Stomach (tissue), 9 donors: ENCODE data around the gene CSNK1G1. TPM values are rescaled to one million over a fixed set of nuclear protein-coding genes. Genes with fewer than 3 reads are reported as not detected.

ENCODE experiments used
- DNase-seq, 2 donors: peaks; one replicate each; pipeline versions ENCODE4 v3.0.0 to v3.0.0-alpha.2; 2013 to 2019
- H3K27ac ChIP-seq, 5 donors: fragments of 200-600 bp in 4 of 5; sonication (generic) in 4 of 5; one replicate each; pipeline ENCODE4 v1.5.1; 2013 to 2019; ENCODE audit warnings: mild to moderate bottlenecking in 1 of 5, moderate library complexity in 1 of 5
- H3K27me3 ChIP-seq, 3 donors: fragments of 200-600 bp; sonication (generic); one replicate each; pipeline ENCODE4 v1.5.1; 2017 to 2019; ENCODE audit warnings: mixed run types in 1 of 3
- H3K36me3 ChIP-seq, 4 donors: fragments of 200-600 bp; sonication (generic); 1 replicate in 3 of 4; 2 replicates in 1 of 4; pipeline ENCODE4 v1.5.1; 2016 to 2019
- H3K4me1 ChIP-seq, 4 donors: fragments of 200-600 bp; sonication (generic); one replicate each; pipeline ENCODE4 v1.5.1; 2016 to 2019
- H3K4me3 ChIP-seq, 4 donors: fragments of 200-600 bp; sonication (generic) in 3 of 4; one replicate each; pipeline ENCODE4 v1.5.1; 2016 to 2019; ENCODE audit warnings: mild to moderate bottlenecking in 1 of 4
- H3K9me3 ChIP-seq, 4 donors: fragments of 200-600 bp; sonication (generic); one replicate each; pipeline ENCODE4 v1.5.1; 2016 to 2019
- CTCF ChIP-seq, 7 experiments: fragments of 450-650 bp in 4 of 7; fragments of 200-600 bp in 3 of 7; sonication (generic) in 3 of 7; IDR thresholded peaks; one replicate each; pipeline ENCODE4 v1.5.1; 2016 to 2019; ENCODE audit warnings: antibody characterized with exemption in 7 of 7, control low read depth in 2 of 7, mild to moderate bottlenecking in 1 of 7
- EP300 ChIP-seq: sonication (generic); formaldehyde crosslinking; IDR thresholded peaks from one replicate; pipeline ENCODE4 v1.6.1; 2017; ENCODE audit warnings: antibody characterized with exemption
- POLR2A ChIP-seq, 4 donors: fragments of 450-650 bp; IDR thresholded peaks; one replicate each; pipeline ENCODE4 v1.6.1; 2016; ENCODE audit warnings: antibody characterized with exemption in 4 of 4, control low read depth in 2 of 4, mild to moderate bottlenecking in 1 of 4, moderate library complexity in 1 of 4
- POLR2AphosphoS5 ChIP-seq, 3 donors: sonication (generic); formaldehyde crosslinking; IDR thresholded peaks; one replicate each; pipeline ENCODE4 v1.6.1; 2016; ENCODE audit warnings: antibody characterized with exemption in 3 of 3
- WGBS, 5 donors: extraction: QIAGEN DNeasy Blood & Tissue Kit in 3 of 5; methylation state at CpG; one replicate each; pipeline versions ENCODE4 v1.1.5 to v1.1.7; 2013 to 2018; 5-methylcytosine and 5-hydroxymethylcytosine counted together
- intact Hi-C: fragments of 100-400 bp; cut with DNase I; formaldehyde crosslinking; loops from one replicate; pipeline ENCODE4 v1.15.1; 2023; ENCODE audit warnings: low total_unique reads
- polyA plus RNA-seq, 3 donors: library from polyadenylated mRNA; stranded (reverse); fragments of 200-250 nt; gene quantifications; one replicate each; pipeline ENCODE4 v1.2.3, GENCODE V29; 2013
- total RNA-seq, 5 donors: library from RNA; depleted of rRNA; stranded (reverse); fragments of >200 nt; gene quantifications; one replicate each; pipeline versions ENCODE4 v1.1.0 to v1.2.3, GENCODE V29; 2014 to 2016
- donor health status: healthy with polysubstance abuse.
- donor health status: Bipolar disorder and iron deficiency.
- donor health status: healthy.

CSNK1G1 gene
- total and polyA plus RNA-seq, 8 donors, result 2.4 to 63.1 (median 5.4) TPM

DNA sequence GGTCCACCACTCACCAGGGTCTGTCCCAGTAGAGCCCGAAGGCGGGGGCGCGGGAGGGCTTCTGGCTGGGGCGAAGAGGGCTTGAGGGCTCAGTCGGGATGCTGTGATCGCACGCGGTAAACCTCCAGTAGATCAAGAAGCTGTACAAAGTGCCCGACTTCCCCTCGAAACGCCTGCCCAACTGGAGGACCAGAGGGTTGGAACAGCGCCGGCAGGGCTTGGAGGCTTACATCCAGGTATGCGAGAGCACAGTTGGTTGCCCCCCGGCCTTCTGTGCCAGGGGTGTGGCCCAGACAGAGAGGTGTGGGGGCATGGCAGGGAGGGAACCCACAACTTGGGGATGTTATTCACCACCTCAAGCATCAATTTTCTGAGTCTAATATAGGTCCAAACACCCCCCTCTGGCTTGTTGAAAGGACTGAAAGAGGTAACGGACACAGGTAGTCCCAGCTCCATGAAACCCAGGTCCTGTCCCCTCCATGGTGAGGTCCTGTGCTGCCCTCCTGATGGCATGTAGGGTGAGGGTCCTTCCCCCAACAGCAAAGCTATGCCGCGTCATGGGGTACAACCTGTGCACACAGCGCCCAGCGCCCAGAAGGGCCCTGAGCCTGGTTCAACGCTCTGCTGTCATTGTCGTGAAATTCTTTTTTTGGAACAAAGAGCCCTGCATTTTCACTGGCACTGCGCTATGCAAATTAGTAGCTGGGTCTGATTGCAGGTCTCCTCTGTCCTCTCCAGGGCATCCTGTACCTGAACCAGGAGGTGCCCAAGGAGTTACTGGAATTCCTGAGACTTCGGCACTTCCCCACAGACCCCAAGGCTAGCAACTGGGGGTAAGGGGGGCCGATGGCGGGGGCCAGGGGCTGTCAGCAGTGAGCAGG, 203.2 kb downstream of the CSNK1G1 start:
- H3K27ac ChIP-seq, result peak overlapping the region in 2 of 5 donors; percentile 10 to 54
- peaks cover 0 to 28% (median 22%) of the 10 kb centered on the region in 3 donors for H3K27me3 ChIP-seq
- no peaks in the 10 kb centered on the region for H3K9me3 ChIP-seq
- peaks cover 26 to 41% (median 39%) of the 10 kb centered on the region in 4 donors for H3K36me3 ChIP-seq
- TF ChIP-seq POLR2AphosphoS5 (IDR thresholded peaks at IDR 0.05) (no peak), POLR2A (IDR thresholded peaks at IDR 0.05) (no peak), CTCF (IDR thresholded peaks at IDR 0.05) (no peak), EP300 (no peak)
- intact Hi-C loops, result loop anchor here (10.0 kb wide), 1 partner anchor 58 kb away; the partner anchor contains the start of genes CIAO2A and SNX1
- peak in 1 of 2 donors; percentile 57 for DNase-seq
- peak overlapping the region; percentile 43 to 62 (median 52) for H3K4me3 ChIP-seq
- WGBS, 5 donors, result 18 to 42% (median 24%) methylated on average over 15 to 27 of the region's 27 CpGs
- H3K4me1 ChIP-seq, result peaks cover 24 to 42% (median 39%) of the 10 kb centered on the region in 4 donors

DNA sequence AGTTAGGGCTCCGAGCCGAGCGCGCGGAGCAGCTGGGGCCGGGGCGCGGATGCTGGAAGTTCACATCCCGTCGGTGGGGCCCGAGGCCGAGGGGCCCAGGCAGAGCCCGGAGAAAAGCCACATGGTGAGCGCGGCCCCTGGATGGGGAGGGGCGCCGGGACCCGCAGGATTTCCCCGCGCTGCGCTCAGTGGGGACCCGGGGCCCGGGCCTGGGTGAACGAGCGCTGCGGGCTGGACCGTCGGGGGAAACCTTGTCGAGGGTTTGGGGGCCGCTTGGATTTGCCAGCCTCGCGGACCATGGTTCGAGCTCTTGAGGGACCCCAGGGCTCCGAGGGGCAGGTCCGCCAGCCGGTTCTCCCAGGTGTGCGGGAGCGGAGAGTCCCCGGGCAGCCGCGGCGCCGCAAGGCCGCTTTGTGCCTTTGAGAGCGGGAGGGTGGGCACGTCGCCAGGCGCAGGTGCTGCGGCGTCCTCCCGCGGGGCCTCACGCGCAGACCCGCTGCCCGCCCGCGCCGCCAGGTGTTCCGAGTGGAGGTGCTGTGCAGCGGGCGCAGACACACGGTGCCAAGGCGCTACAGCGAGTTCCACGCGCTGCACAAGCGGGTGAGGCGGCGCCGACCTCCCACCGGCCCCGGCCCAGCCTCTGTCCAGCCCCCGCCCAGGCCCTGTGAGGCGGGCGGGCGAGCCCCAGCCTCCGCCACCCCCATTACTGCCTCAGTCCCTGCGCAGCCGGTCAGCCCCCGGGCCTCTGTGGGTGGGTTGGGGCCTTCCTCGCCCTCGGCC, 204.1 kb downstream of the CSNK1G1 start, which contains the start of gene SNX22:
SNX22 (plus strand) TSS at position 5 of the 780 bp plus-strand sequence; CDS start at position 50, 45 bp downstream.
- 0 to 1% (median 0%) methylated on average over 16 to 83 of the region's 83 CpGs for WGBS, 5 donors
- DNase-seq, result peak; percentile 46 to 75
- peaks cover 18 to 32% (median 31%) of the 10 kb centered on the region in 4 donors for H3K36me3 ChIP-seq
- peaks cover 24 to 41% (median 36%) of the 10 kb centered on the region in 4 donors for H3K4me1 ChIP-seq
- intact Hi-C loops, result loop anchor here (10.0 kb wide), 1 partner anchor 57 kb away; the partner anchor contains the start of genes CIAO2A and SNX1
- H3K27me3 ChIP-seq, result peaks cover 0 to 28% (median 22%) of the 10 kb centered on the region in 3 donors
- peak within 1 kb of the TSS in 2 of 5 donors; percentile 10 to 54 for H3K27ac ChIP-seq
- TF ChIP-seq POLR2AphosphoS5 (IDR thresholded peaks at IDR 0.05) (no peak), CTCF (IDR thresholded peaks at IDR 0.05) (no peak), EP300 (no peak), POLR2A (IDR thresholded peaks at IDR 0.05) (no peak)
- H3K9me3 ChIP-seq, result no peaks in the 10 kb centered on the region
- H3K4me3 ChIP-seq, result peak within 1 kb of the TSS; percentile 43 to 62 (median 52)

DNA sequence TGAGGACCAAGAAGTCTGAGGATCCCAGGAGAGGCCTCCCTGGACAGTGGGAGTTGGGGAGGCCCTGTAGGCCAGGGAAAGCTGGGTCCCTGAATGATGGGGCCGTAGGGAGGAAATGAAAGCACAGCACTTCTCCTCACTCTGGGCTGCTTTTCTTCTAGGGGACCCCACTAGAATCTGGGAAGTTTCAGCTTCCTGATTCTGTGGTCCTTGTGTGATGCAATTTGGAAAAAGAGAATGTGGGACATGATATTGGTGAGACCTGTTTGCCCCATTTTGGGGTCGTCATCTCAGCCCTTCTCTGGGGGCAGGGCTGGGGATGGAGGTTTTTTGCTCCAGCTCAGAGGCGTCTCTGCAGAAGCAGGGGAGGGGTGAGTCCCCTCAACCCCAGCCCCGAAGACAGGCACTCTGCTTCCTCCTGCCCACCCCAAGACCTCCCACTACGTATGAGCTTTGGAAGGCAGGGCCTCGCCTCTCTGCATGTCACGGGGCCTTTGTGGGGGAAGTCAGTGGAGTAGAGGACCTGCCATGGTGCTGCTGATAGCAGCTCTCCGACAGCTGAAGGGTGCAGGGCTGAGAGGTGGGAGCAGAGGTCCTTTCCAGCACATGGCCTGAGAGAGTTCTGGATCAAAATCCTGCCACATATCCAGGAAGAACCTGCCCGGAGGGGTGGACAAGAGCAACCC, 205.9 kb downstream of the CSNK1G1 start:
- no peak overlapping the region for H3K4me3 ChIP-seq
- no peak for DNase-seq
- no peaks in the 10 kb centered on the region for H3K9me3 ChIP-seq
- intact Hi-C loops, result loop anchor here (10.0 kb wide), 1 partner anchor 55 kb away; the partner anchor contains the start of genes CIAO2A and SNX1
- peaks cover 0 to 28% (median 22%) of the 10 kb centered on the region in 3 donors for H3K27me3 ChIP-seq
- no peak overlapping the region for H3K27ac ChIP-seq
- H3K36me3 ChIP-seq, result peaks cover under 1 to 26% (median 24%) of the 10 kb centered on the region in 4 donors
- WGBS, 5 donors, result 72 to 81% (median 76%) methylated on average over 9 of the region's 9 CpGs
- TF ChIP-seq CTCF (IDR thresholded peaks at IDR 0.05) (no peak), POLR2A (IDR thresholded peaks at IDR 0.05) (no peak), EP300 (no peak), POLR2AphosphoS5 (IDR thresholded peaks at IDR 0.05) (no peak)
- H3K4me1 ChIP-seq, result peaks cover 24 to 41% (median 36%) of the 10 kb centered on the region in 4 donors
